Mucosa of stomach (tissue), 1 donor: ENCODE measurements around the gene TICRR.

Source experiments
- H3K27me3 ChIP-seq: one replicate; pipeline ENCODE4 v1.7.0; 2013; ENCODE audit warnings: mild to moderate bottlenecking, low read length; ENCODE audit not compliant: control insufficient read depth, insufficient read depth
- H3K36me3 ChIP-seq: one replicate; pipeline ENCODE4 v1.7.0; 2013; ENCODE audit warnings: low read length; ENCODE audit not compliant: control insufficient read depth, insufficient read depth
- H3K4me1 ChIP-seq: one replicate; pipeline ENCODE4 v1.7.0; 2013; ENCODE audit warnings: mild to moderate bottlenecking, low read length; ENCODE audit not compliant: control insufficient read depth, insufficient read depth
- H3K4me3 ChIP-seq: one replicate; pipeline ENCODE4 v1.7.0; 2013; ENCODE audit warnings: low read length
- H3K9ac ChIP-seq: one replicate; pipeline ENCODE4 v1.7.0; 2013; ENCODE audit warnings: mild to moderate bottlenecking, low read length, moderate library complexity
- H3K9me3 ChIP-seq: one replicate; pipeline ENCODE4 v1.7.0; 2013; ENCODE audit warnings: mild to moderate bottlenecking, low read length, moderate library complexity; ENCODE audit not compliant: control insufficient read depth
- donor health status: Pancreatic carcinoma.

The TICRR gene

DNA sequence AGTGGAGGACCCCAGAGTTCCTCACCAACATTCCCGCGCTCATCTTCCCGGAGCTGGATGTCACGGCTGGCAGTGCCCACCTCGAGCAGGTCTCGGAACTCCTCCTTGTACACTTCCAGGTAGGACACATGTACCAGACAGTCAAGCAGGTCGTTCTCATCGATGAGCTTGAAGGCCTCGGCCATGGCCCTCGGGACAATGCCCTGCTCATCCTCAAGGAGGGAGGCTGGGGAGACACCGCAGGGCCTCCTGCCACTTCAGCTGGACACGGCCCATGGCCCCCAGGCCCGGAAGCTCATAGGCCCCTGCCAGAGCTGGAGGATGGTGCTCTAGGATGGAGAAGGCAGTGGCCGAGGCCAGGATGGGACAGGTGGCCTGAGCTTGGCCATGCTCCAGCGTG, 74.4 kb downstream of the TICRR start:
- no peaks in the 10 kb centered on the region for H3K36me3 ChIP-seq
- no peak overlapping the region for H3K9ac ChIP-seq
- no peaks in the 10 kb centered on the region for H3K9me3 ChIP-seq
- peaks cover 11% of the 10 kb centered on the region for H3K4me1 ChIP-seq
- no peak overlapping the region for H3K4me3 ChIP-seq
- peaks cover 12% of the 10 kb centered on the region for H3K27me3 ChIP-seq

DNA sequence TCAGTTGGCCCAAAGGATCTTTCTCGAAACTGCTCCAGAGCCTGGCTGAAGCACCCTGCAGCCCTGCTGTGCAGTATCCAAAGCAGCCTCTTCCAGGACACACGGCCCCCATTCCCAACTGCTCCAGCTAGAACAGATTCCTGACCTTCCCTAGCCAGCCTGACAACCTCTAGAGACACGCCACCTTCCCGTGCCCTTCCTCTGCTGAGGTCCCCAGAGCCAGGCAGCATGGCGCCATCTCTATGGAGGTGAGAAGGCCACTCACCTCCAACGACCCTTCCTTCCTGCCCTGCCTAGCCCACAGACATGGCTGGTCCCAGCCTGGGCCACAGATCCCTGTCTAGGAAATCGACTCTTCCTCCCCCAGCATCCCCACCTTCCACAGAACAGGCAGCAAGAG, 76.9 kb downstream of the TICRR start:
- Histone ChIP-seq H3K4me3 (no peak overlapping the region), H3K4me1 (peaks cover 9% of the 10 kb centered on the region), H3K9ac (no peak overlapping the region)

DNA sequence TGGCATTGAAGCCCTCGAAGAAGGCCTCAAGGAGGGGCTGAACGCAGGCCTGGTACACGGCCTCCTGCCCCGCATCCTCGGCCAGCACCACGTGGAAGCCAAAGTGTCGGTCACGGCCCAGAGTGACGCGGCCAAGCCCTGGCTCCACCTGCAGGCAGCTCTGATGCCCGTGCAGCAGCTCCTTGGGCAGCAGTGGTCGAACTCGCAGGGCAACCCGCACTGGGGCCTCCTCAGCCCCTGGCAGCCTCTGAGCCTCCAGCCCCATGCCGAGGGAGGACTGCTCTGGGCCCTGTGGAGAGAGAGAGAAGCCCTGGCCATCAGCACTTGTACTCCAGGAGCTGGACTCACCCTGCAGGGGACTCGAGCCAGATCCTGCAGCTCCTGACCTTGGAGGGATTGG, 77.4 kb downstream of the TICRR start:
- Histone ChIP-seq H3K27me3 (peaks cover 22% of the 10 kb centered on the region), H3K9ac (no peak overlapping the region), H3K36me3 (no peaks in the 10 kb centered on the region), H3K4me3 (no peak overlapping the region), H3K9me3 (no peaks in the 10 kb centered on the region), H3K4me1 (peaks cover 4% of the 10 kb centered on the region)

More for the DNA sequence above, 76.9 kb downstream of the TICRR start:
- Histone ChIP-seq H3K36me3 (no peaks in the 10 kb centered on the region), H3K9me3 (no peaks in the 10 kb centered on the region), H3K27me3 (peaks cover 22% of the 10 kb centered on the region)

DNA sequence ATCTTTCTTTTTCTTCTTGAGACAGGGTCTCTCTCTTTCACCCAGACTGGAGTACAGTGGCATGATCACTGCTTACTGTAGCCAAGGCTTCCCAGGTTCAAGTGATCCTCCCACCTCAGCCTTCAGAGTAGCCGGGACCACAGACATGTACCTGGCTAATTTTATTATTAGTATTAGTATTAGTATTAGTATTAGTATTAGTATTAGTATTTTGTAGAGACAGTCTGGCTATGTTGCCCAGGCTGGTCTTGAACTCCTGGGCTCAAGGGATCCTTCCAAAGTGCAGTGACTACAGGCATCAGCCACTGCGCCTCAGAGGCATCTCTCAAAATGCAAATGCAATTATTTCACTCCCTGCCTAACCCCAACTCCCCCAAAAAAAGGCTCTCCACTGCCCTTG, 78.3 kb downstream of the TICRR start:
- Histone ChIP-seq H3K9ac (no peak overlapping the region), H3K4me1 (peaks cover 4% of the 10 kb centered on the region), H3K9me3 (no peaks in the 10 kb centered on the region), H3K4me3 (no peak overlapping the region), H3K27me3 (peaks cover 22% of the 10 kb centered on the region), H3K36me3 (no peaks in the 10 kb centered on the region)

DNA sequence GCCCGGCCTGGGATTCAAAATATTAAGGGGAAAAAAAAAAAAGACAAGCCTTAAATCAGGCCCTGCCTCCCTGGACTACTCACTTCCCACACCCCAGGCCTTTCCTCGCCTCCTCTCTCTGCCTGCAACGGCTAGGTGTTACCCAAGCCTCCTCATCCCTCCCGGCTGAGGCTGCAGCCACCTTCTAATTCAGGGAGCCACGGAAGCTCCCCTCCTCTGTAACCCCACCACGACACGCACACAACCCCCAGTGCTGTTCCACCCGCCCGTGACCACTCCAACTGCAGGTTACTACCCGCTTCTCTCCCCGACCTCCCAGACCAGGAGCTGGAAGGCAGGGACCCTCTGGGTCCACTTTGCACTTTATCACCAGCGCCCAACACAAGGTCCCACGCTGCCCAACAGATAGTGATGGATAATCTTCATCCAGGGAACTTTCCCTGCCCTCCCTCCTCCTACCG, 79.1 kb downstream of the TICRR start:
- peak overlapping the region; percentile 38 for H3K4me3 ChIP-seq
- no peaks in the 10 kb centered on the region for H3K36me3 ChIP-seq
- H3K4me1 ChIP-seq = peaks cover 4% of the 10 kb centered on the region
- peaks cover 22% of the 10 kb centered on the region for H3K27me3 ChIP-seq
- peak overlapping the region; percentile 7 for H3K9ac ChIP-seq
- H3K9me3 ChIP-seq = no peaks in the 10 kb centered on the region

DNA sequence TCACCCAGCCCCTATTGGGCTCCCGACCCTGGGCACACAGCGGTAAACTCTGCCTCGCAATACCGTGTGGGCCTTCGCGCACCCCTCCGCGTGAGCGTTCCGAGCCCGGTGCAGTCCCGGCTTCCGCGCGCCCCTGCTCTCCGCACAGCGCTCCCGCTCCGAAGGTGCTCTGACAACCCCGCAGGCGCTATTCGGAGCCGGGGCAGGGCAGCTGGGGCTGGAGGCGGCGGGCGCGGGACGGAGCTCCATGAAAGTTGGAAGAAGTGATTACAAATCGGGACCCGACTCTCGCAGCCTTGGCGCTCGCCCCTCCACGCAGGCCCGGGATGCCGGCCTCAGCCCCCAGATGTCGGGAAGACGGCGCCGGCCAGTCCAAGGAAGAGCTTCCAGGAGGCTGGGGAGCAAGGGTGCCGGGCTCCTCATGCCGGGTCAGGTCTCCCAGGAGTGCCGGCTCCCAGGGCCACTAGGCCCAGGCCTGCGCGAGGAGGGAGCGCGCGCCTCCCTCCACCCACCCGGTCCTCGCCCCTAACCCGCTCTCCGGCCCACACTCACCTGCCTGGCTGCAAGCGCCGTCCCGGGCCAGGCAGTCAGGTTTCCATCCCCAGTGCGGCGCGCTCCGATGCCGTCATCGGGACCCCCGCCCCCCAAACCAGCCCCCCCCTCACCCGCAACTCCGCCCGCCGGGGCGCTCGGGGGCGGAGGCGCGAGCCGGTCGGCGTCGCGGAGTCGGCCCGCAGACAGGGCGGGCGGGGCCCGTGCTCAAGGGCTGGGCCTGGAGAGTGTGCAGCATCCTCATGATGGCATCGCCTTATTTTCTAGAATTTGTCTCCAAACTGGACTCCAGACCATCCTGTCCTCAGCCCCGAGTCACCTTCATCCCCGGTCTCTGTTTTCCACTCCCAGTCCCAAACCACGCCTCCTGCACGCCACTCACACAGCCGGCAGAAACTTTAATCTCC, 79.9 kb downstream of the TICRR start, which contains the start of gene KIF7:
Gene KIF7 (minus strand): TSS at position 621 of the 959 bp plus-strand sequence. CDS start 2,537 bp downstream, outside the sequence.
- Histone ChIP-seq H3K36me3 (no peaks in the 10 kb centered on the region), H3K9me3 (no peaks in the 10 kb centered on the region), H3K27me3 (peaks cover 22% of the 10 kb centered on the region), H3K9ac (peak within 1 kb of the TSS; percentile 7), H3K4me1 (peaks cover 4% of the 10 kb centered on the region), H3K4me3 (peak within 1 kb of the TSS; percentile 38)

DNA sequence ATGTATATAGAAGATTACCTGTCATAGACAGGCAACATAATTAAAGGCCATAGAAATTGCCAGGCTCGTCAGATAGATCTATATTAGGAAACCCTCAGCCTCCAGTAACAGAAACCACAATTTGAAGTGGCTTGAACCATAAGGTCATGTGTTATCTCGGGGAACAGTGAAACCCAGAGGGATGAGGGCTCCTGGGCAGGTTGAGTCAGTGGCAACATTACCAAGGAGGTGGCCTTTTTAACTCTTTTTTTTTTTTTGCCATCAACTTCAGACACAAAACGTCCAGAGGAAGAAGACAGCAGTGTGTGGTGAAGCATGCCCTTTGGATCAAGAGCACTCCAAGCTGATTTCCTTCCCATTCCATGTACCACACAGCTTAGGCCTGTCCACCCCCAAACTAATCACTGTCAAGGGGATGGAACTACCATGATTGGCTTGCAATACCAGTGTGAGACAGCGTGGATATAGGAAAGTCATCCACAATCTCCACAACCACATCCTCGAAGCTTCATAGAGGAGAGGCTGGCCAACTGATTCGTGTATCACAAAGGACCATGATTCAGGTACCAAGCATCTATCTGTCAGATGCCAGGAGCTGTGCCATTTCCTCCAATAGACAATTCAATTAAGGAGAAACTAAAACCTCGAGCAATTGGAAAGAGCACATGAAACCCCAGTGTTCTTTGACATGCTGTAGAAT, 81.0 kb downstream of the TICRR start:
- no peaks in the 10 kb centered on the region for H3K9me3 ChIP-seq
- H3K4me3 ChIP-seq = no peak overlapping the region
- H3K4me1 ChIP-seq = peaks cover 4% of the 10 kb centered on the region
- no peak overlapping the region for H3K9ac ChIP-seq
- peaks cover 22% of the 10 kb centered on the region for H3K27me3 ChIP-seq
- H3K36me3 ChIP-seq = no peaks in the 10 kb centered on the region

DNA sequence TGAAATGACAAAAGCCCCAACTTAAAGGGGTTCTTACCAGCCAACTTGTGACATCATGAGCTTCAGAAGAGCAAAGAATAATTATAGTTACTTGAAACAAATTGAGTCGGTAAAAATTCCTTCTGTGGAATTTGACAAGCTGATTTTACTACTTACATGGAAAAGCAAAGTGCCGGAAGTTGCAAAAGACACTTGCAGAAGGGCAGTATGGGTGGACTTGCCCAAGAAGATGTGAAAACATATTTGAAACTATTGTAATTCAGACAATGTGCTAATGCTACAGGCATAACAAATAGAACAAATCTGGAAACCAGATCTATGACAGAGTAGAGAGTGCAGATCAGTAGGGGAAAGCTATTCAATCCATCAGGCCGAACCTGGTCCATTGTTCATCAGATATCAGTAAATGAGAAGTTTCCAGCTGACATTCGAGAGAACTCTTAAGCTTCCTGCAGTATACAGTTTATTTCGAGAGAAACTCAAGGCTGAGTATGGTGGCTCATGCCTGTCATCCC, 82.5 kb downstream of the TICRR start:
- Histone ChIP-seq H3K27me3 (peaks cover 22% of the 10 kb centered on the region), H3K4me1 (peaks cover 13% of the 10 kb centered on the region), H3K4me3 (no peak overlapping the region), H3K9ac (no peak overlapping the region), H3K9me3 (no peaks in the 10 kb centered on the region), H3K36me3 (no peaks in the 10 kb centered on the region)

DNA sequence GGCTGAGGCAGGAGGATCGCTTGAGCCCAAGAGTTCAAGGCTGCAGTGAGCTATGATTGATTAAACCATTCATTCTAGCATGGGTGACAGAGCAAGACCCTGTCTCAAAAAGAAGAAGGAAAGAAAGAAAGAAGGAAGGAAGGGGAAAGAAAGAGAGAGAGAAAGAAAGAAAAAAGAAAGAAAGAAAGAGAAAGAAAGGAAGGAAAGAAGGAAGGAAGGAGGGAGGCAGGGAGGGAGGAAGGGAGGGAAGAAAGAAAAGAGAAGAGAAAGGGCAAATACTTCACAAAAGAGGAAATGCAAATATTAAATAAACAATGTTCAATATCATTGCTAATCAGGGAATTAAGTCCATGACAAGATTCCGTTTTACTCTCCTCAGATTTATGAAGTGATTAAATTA, 84.0 kb downstream of the TICRR start:
- Histone ChIP-seq H3K4me1 (peaks cover 20% of the 10 kb centered on the region), H3K36me3 (no peaks in the 10 kb centered on the region), H3K27me3 (peaks cover 14% of the 10 kb centered on the region), H3K4me3 (no peak overlapping the region), H3K9ac (no peak overlapping the region), H3K9me3 (no peaks in the 10 kb centered on the region)

DNA sequence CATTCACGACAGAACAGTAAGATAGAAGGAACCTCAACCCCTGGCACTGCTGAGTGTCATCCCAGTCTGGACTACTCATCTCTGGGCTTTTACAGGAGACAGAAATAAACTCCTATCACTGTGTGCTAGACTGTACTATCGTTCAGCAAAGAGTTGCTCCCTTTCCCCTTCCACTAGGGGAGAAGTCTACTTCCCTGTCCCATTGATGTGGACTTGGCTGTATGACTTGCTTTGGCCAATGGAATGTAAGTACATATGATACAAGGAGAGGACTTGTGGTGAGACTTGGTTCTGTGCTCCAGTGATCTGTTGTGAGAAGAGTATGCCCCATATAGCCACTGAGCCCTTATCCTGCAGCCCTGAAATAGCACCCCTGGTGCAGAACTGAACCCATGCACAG, 85.3 kb downstream of the TICRR start:
- no peak overlapping the region for H3K9ac ChIP-seq
- no peaks in the 10 kb centered on the region for H3K9me3 ChIP-seq
- H3K36me3 ChIP-seq = no peaks in the 10 kb centered on the region
- peaks cover 23% of the 10 kb centered on the region for H3K4me1 ChIP-seq
- peaks cover 3% of the 10 kb centered on the region for H3K27me3 ChIP-seq
- H3K4me3 ChIP-seq = no peak overlapping the region

DNA sequence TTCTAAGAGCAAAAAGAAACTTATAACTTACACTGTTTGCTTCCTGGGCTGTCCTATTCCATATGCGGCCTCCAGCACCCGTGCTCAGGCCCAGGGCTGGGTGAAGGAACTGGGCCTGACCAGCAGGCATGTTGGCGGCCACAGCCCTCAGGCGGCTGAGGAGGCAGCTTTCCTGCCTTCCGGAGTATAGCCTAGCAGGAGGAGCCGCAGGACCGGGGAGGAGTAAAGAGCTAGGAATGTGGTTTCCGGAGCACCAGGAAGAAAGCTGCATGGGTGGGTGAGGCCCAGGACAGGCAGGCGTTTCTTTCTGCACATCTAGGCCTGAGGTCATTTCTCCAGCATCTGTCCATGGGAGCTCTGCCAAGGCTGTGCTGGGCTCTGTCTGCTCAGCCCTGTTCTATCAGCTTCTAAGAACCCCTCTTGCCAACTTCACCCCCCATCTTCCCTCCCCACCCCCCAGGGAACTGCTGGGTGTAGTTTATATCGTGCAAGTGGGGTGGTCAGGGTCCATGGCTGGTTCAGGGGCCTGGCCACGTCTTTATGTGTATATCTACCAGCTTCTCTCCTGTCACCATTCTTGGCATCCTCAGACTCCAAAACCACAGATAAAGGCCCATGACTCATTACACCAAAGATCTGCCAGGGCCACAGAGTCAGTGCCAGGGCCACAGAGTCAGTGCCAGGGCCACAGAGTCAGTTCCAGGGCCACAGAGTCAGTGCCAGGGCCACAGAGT, 87.8 kb downstream of the TICRR start:
- no peaks in the 10 kb centered on the region for H3K9me3 ChIP-seq
- H3K4me1 ChIP-seq = peaks cover 29% of the 10 kb centered on the region
- H3K36me3 ChIP-seq = no peaks in the 10 kb centered on the region
- no peaks in the 10 kb centered on the region for H3K27me3 ChIP-seq
- peak overlapping the region; percentile 73 for H3K9ac ChIP-seq
- no peak overlapping the region for H3K4me3 ChIP-seq
